Motor neuron (in vitro differentiated cells): ENCODE measurements around the gene CRTC2. TPM values are rescaled to one million over a fixed set of nuclear protein-coding genes. Genes with fewer than 3 reads are reported as not detected.
A peak's percentile ranks its signal among the peaks of the same experiment; 100 is the strongest.
"Not testable (repeated sequence)": the region's sequence is repeated elsewhere in the genome, so short reads cannot be mapped to it uniquely, and the experiment has no call there.

Source experiments
- ATAC-seq, 8 experiments: fragments of 200-7000 bp; cut with Tn5 transposase; replicated peaks in 6 of 8; 2 replicates each; pipeline ENCODE4 v1.8.0; 2021; ENCODE audit warnings: mild to moderate bottlenecking in 8 of 8, moderate library complexity in 8 of 8
- H3K27ac ChIP-seq, 2 donors: fragments of 250-450 bp; sonication (Bioruptor Pico); 2 replicates each; pipeline ENCODE4 v1.9.0; 2021; ENCODE audit warnings: antibody characterized with exemption in 2 of 2, mild to moderate bottlenecking in 2 of 2, moderate library complexity in 1 of 2
- H3K4me1 ChIP-seq, 2 donors: fragments of 250-450 bp; sonication (Bioruptor Pico); replicated peaks in 1 of 2; 2 replicates each; pipeline ENCODE4 v1.6.1; 2021; ENCODE audit warnings: antibody characterized with exemption in 2 of 2, mild to moderate bottlenecking in 2 of 2, moderate library complexity in 1 of 2
- H3K4me3 ChIP-seq, 5 donors: fragments of 250-450 bp; sonication (Bioruptor Pico); 2 replicates each; pipeline ENCODE4 v1.9.0; 2021; ENCODE audit warnings: antibody characterized with exemption in 5 of 5, mild to moderate bottlenecking in 5 of 5, moderate library complexity in 4 of 5
- WGBS, 10 experiments: fragments of 450-650 bp; shearing (Covaris generic); methylation state at CpG; one replicate each; pipeline ENCODE4 v1.0.0; 2022; 5-methylcytosine and 5-hydroxymethylcytosine counted together
- in situ Hi-C, 9 experiments: fragments of 400-800 bp; cut with MboI; loops; one replicate each; pipeline ENCODE4 v1.15.0; 2021; ENCODE audit warnings: low sequenced_read_pairs in 9 of 9, low pct_unique_long_range_greater_than_20kb in 2 of 9; ENCODE audit not compliant: unreplicated experiment in 9 of 9
- total RNA-seq, 8 experiments: library from RNA; unstranded; fragments of 300-600 nt; gene quantifications; 2 replicates each; pipeline versions ENCODE4 v1.2.3 to v1.2.4, GENCODE V29; 2022

CRTC2 gene, protein sequence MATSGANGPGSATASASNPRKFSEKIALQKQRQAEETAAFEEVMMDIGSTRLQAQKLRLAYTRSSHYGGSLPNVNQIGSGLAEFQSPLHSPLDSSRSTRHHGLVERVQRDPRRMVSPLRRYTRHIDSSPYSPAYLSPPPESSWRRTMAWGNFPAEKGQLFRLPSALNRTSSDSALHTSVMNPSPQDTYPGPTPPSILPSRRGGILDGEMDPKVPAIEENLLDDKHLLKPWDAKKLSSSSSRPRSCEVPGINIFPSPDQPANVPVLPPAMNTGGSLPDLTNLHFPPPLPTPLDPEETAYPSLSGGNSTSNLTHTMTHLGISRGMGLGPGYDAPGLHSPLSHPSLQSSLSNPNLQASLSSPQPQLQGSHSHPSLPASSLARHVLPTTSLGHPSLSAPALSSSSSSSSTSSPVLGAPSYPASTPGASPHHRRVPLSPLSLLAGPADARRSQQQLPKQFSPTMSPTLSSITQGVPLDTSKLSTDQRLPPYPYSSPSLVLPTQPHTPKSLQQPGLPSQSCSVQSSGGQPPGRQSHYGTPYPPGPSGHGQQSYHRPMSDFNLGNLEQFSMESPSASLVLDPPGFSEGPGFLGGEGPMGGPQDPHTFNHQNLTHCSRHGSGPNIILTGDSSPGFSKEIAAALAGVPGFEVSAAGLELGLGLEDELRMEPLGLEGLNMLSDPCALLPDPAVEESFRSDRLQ
- 10 to 100 TPM in 7 of 8 experiments, 1 to 10 TPM in 1; 7.1 to 15.3 (median 13.0) TPM for total RNA-seq

DNA sequence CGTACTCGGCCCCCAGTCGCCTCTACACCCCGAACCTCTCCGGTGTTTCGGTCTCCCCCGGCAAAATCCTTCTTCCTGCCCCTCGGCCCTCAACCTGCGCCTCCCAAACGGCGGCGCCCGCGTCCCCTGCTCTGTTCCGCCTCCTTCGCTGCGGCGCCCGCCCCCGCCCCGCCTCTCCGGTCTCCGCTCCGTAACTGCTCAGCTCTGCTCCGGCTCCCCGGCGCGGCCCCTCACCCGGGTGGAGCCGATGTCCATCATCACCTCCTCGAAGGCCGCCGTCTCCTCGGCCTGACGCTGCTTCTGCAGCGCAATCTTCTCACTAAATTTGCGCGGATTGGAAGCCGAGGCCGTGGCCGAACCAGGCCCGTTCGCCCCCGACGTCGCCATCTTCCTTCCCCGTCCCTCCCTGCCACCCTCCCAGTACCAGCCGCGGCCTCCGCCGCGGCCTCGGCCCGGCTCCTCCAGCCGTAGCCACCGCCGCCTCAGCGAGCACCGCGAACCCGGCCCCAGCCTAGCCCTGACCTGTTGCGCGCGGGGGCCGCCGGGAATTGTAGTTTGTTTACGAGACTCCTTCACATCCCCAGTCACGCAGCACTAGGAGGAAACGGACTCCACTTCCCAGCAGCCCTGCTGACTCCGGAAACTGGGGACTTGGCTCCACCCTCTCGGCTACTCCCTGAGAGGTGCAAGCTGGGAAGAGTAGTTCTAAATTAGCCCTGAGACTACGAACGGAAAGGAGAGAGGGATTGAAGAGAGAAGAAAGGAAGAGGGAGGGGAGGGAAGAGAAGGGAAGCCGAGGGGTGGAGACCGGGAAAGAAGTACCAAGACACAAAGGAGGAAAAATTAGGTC is at the start of gene CRTC2:
TSS of gene CRTC2 (minus strand) at position 502 of the 850 bp plus-strand sequence. CDS start at position 387, 115 bp downstream.
- Histone ChIP-seq H3K4me1 (peaks cover 32 to 34% of the 10 kb centered on the region in 2 donors), H3K27ac (peak within 1 kb of the TSS; percentile 87 to 88), H3K4me3 (peak within 1 kb of the TSS; percentile 71 to 98 (median 90))
- in situ Hi-C loops: loop anchor here in 1 of 9 experiments (25.0 kb wide), 1 partner anchor 296 kb away; the partner anchor contains the start of genes ILF2 and SNAPIN
- ATAC-seq: peak; percentile 75 to 89 (median 87)
- 0% methylated on average over 1 to 20 of the region's 75 CpGs; no CpG with 5 or more reads in 5 of the 10 experiments for WGBS, 10 experiments

DNA sequence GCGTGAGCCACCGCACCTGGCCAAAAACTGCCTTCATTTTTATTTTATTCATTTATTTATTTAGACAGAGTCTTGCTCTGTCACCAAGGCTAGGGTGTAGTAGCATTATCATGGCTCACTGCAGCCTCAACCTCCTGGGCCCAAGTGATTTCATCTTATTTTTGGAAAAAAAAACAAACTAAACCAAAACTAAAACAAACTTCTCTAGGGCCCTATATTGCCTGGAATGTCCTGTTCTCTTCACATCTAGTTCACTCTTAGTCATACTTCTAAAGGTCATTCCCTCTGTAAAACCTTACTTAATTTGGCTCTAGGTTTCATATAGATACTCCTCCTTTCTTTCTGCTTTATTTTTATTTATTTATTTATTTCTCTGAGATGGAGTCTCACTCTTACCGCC is 47.7 kb upstream of the CRTC2 start:
- ATAC-seq: no peak
- no peaks in the 10 kb centered on the region for H3K4me1 ChIP-seq
- in situ Hi-C loops: no loop called here
- 91 to 100% (median 100%) methylated on average over 1 to 3 of the region's 3 CpGs; no CpG with 5 or more reads in 3 of the 10 experiments for WGBS, 10 experiments
- no peak overlapping the region for H3K27ac ChIP-seq
- H3K4me3 ChIP-seq: no peak overlapping the region

DNA sequence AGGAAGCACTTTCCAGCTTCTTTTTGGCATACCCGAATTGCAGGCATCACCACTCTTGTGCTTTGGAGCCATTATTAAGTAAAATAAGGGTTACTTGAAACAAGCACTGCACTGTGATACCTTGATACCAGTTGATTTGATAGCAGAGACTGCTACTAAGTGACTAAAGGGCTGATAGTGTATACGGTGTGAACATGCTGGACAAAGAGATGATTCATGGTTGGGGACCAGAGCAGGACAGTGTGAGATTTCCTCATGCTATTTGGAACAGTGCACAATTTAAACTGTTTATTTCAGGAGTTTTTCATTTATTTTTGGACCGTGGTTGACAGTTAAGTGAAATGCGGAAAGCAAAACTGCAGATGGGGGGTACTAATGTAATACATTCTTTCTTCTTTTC is 42.0 kb upstream of the CRTC2 start:
- no peaks in the 10 kb centered on the region for H3K4me1 ChIP-seq
- WGBS, 10 experiments: 21 to 100% (median 83%) methylated on average over 2 to 4 of the region's 4 CpGs; no CpG with 5 or more reads in 1 of the 10 experiments
- no peak for ATAC-seq
- H3K27ac ChIP-seq: no peak overlapping the region
- in situ Hi-C loops: no loop called here
- no peak overlapping the region for H3K4me3 ChIP-seq

DNA sequence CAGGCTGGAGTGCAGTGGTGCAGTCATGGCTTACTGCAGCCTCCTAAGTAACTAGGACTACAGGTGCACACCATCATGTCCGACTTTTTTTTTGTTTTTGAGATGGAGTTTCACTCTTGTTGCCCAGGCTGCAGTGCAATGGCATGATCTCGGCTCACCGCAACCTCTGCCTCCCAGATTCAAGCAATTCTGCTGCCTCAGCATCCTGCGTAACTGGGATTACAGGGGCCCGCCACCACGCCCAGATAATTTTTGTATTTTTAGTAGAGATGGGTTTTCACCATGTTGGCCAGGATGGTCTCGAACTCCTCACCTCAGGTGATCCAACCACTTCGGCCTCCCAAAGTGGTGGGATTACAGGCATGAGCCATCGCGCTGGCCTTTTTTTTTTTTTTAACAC is 38.5 kb upstream of the CRTC2 start:
- not testable (repeated sequence) for H3K4me1 ChIP-seq, H3K4me3 ChIP-seq, H3K27ac ChIP-seq
- peak in 1 of 8 experiments; percentile 5 for ATAC-seq
- WGBS, 10 experiments: 84 to 98% (median 93%) methylated on average over 3 to 10 of the region's 10 CpGs; no CpG with 5 or more reads in 1 of the 10 experiments
- in situ Hi-C loops: loop anchor here in 6 of 9 experiments (25.0 kb wide), 4 partner anchors 310 to 635 kb away; partner anchors contain the start of genes NPR1 (in 2 of the 6), ILF2 (in 1 of the 6), S100A9 (in 1 of the 6) and SNAPIN (in 1 of the 6)

DNA sequence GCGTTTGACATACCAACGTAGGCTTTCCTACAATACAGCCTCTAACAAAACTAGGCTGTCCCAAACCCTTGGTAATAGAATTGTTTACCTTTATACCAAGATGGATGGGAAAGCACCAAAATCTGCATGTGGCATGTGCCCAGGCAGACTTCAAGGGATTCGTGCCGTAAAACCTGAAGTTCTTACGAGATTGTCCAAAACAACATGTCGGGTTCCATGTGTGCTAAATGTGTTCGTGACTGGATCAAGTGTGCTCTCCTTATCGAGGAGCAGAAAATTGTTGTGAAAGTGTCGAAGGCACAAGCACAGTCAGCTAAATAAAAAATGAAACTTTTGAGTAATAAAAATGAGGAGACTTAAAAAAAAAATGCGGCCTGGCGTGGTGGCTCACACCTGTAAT is 37.2 kb upstream of the CRTC2 start:
- WGBS, 10 experiments: 89 to 100% (median 95%) methylated on average over 2 to 11 of the region's 11 CpGs
- in situ Hi-C loops: loop anchor here in 6 of 9 experiments (25.0 kb wide), 4 partner anchors 308 to 633 kb away; partner anchors contain the start of genes NPR1 (in 2 of the 6), ILF2 (in 1 of the 6), S100A9 (in 1 of the 6) and SNAPIN (in 1 of the 6)
- Histone ChIP-seq H3K4me3 (no peak overlapping the region), H3K4me1 (peaks cover 14% of the 10 kb centered on the region in 2 donors), H3K27ac (no peak overlapping the region)
- ATAC-seq: no peak

DNA sequence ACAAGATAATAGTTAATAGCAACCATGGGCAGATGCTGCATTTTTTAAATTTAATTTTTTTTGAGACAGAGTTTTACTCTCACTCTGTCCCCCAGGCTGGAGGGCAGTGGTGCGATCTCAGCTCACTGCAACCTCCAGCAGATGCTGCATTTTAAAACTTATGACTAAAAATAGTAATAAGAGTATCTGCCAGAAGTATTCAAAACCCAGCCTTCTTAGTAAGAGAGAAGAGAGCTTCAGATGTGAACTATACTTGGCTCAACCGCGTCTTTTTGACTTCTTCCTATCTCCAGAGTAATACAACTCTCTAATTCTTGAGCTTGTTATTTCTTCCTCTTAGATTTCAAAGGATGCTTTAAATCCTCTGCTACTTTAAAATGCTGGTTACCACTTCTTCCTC is 36.8 kb upstream of the CRTC2 start:
- peaks cover 15% of the 10 kb centered on the region in 2 donors for H3K4me1 ChIP-seq
- no peak overlapping the region for H3K27ac ChIP-seq
- no peak overlapping the region for H3K4me3 ChIP-seq
- WGBS, 10 experiments: 75 to 100% (median 100%) methylated on average over 1 to 3 of the region's 3 CpGs; no CpG with 5 or more reads in 1 of the 10 experiments
- ATAC-seq: no peak
- in situ Hi-C loops: loop anchor here in 6 of 9 experiments (25.0 kb wide), 4 partner anchors 308 to 633 kb away; partner anchors contain the start of genes NPR1 (in 2 of the 6), ILF2 (in 1 of the 6), S100A9 (in 1 of the 6) and SNAPIN (in 1 of the 6)

DNA sequence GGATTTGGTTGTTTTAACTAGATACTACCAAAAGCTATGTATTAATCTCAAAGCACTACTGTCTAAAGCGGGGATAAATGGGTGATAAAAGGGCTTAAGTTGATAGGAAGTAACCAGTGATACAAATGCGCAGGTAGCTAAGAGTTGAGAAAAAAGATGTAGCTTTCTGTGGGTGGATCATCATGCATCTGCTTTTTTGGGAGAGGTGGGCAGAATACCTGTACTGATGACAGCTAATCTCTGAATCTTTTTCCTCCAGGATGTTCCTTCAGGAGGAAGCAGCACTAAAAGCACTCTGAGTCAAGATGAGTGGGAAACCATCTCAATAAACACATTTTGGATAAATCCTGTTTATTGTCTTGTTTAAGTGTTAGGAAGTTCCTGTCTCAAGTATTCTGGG is 33.4 kb upstream of the CRTC2 start:
- no peak for ATAC-seq
- WGBS, 10 experiments: 62 to 100% (median 89%) methylated on average over 1 to 2 of the region's 2 CpGs; no CpG with 5 or more reads in 1 of the 10 experiments
- peak overlapping the region; percentile 72 to 98 (median 95) for H3K4me3 ChIP-seq
- in situ Hi-C loops: loop anchor here in 6 of 9 experiments (25.0 kb wide), 4 partner anchors 305 to 630 kb away; partner anchors contain the start of genes NPR1 (in 2 of the 6), ILF2 (in 1 of the 6), S100A9 (in 1 of the 6) and SNAPIN (in 1 of the 6)
- H3K27ac ChIP-seq: no peak overlapping the region
- peaks cover 18 to 21% of the 10 kb centered on the region in 2 donors for H3K4me1 ChIP-seq

DNA sequence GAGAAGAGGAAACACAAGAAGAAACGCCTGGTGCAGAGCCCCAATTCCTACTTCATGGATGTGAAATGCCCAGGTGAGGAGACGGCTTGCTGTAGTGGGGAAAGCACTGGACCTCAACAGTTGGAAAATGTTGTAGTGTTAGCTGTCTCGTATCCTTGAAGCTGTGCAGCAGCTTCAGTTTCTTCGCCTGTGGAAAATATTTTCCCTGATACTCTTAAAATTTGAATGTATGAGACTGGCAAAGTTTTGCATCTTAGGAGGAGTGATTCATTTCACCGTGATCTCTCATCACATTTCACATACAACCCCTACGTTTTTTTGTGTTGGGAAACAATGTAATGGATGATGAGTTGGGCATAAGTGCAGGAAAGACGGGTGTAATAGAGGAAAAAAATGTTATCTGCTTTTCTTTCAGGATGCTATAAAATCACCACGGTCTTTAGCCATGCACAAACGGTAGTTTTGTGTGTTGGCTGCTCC is 32.8 kb upstream of the CRTC2 start:
- WGBS, 10 experiments: 0 to 53% (median 11%) methylated on average over 1 to 9 of the region's 9 CpGs; no CpG with 5 or more reads in 1 of the 10 experiments
- in situ Hi-C loops: loop anchor here in 6 of 9 experiments (25.0 kb wide), 4 partner anchors 304 to 629 kb away; partner anchors contain the start of genes NPR1 (in 2 of the 6), ILF2 (in 1 of the 6), S100A9 (in 1 of the 6) and SNAPIN (in 1 of the 6)

DNA sequence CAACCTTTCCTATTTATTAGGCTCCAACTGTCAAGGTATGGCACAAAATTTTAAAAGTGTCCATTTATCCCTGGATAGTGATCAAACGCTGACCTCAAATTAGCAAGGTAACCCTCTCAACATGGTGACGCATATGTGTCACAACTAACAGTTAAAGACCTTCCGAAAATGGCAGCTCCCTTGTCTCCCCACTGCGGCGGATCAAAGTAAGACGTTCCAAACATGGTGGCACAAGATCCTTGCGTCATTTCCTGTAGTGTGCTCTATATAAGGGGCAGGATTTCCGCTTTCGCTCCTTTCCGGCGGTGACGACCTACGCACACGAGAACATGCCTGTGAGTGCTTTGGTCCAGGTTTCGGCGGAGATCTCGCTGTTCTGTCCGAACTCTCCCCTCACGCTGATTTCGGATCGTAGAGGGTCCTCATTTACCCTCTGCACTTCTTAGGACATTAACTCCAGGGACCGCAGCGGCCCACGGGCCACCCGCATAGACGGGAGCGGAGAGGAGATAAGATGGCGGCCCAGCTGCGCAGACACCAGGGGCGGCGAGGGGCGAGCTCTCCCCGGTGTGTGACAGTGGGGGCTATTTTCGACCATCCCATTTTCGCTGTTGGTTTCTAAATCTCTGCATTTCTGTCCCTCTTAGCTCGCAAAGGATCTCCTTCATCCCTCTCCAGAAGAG is 32.2 kb upstream of the CRTC2 start, which contains the start of gene RPS27:
TSS of gene RPS27 (plus strand) at position 295 of the 683 bp plus-strand sequence. CDS start at position 330, 35 bp downstream.
- peaks cover 21 to 27% of the 10 kb centered on the region in 2 donors for H3K4me1 ChIP-seq
- 0 to 11% (median 0%) methylated on average over 3 to 25 of the region's 36 CpGs for WGBS, 10 experiments
- peak; percentile 55 to 86 (median 78) for ATAC-seq
- peak within 1 kb of the TSS; percentile 90 to 94 for H3K27ac ChIP-seq
- peak within 1 kb of the TSS; percentile 72 to 98 (median 95) for H3K4me3 ChIP-seq
- in situ Hi-C loops: loop anchor here in 6 of 9 experiments (25.0 kb wide), 4 partner anchors 303 to 628 kb away; partner anchors contain the start of genes NPR1 (in 2 of the 6), ILF2 (in 1 of the 6), S100A9 (in 1 of the 6) and SNAPIN (in 1 of the 6)

More for the DNA sequence above, 32.8 kb upstream of the CRTC2 start:
- Histone ChIP-seq H3K27ac (peak overlapping the region; percentile 90 to 94), H3K4me3 (peak overlapping the region; percentile 72 to 98 (median 95)), H3K4me1 (peaks cover 21 to 26% of the 10 kb centered on the region in 2 donors)
- ATAC-seq: no peak

DNA sequence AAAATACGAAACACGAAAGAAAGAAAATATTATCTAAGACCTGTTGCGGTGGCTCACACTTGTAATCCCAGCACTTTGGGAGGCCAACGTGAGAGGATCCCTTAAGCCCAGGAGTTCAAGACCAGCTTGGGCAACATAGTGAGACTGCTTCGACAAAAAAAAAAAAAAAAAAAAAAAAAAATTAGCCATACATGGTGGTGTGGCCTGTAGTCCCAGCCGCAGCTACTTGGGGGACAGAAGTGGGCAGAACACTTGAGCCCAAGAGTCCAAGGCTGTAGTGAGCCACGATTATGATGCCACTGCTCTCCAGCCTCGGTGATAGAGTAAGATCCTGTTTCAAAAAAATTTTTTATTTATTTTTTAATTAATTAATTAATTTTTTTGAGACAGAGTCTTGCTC is 29.2 kb upstream of the CRTC2 start:
- 72 to 100% (median 88%) methylated on average over 3 to 8 of the region's 8 CpGs for WGBS, 10 experiments
- in situ Hi-C loops: loop anchor here in 6 of 9 experiments (25.0 kb wide), 4 partner anchors 300 to 625 kb away; partner anchors contain the start of genes NPR1 (in 2 of the 6), ILF2 (in 1 of the 6), S100A9 (in 1 of the 6) and SNAPIN (in 1 of the 6)
- no peak for ATAC-seq
- Histone ChIP-seq H3K4me1 (peaks cover 26 to 35% of the 10 kb centered on the region in 2 donors), H3K4me3 (no peak overlapping the region), H3K27ac (no peak overlapping the region)
